ENCODE results near the gene DIP2A. TPM values are rescaled to one million over a fixed set of nuclear protein-coding genes. Genes with fewer than 3 reads are reported as not detected.

The DIP2A gene
- total RNA-seq, 2 experiments from 2014 or later: 61.2 to 66.1 TPM

- intact Hi-C loops (cut with DNase I, micrococcal nuclease): no loop called here
- Mint-ChIP-seq H3K27me3 (no peaks in the 10 kb centered on the region), H3K36me3 (ENCODE audit: low read depth) (peaks cover 65% of the 10 kb centered on the region), H3K4me1 (ENCODE audit: low read depth) (peaks cover 50% of the 10 kb centered on the region), H3K4me3 (no peak overlapping the region), H3K9me3 (no peaks in the 10 kb centered on the region), H3K27ac (peak overlapping the region; percentile 5)
- ChIA-PET CTCF (no interaction called here), POLR2A (no interaction called here)
- Histone ChIP-seq H3K4me3 (ENCODE audit: low read length) (no peak overlapping the region), H3K27me3 (ENCODE audit: control insufficient read depth in 1 of 2, insufficient read depth in 2 of 2, low read length in 2 of 2) (no peaks in the 10 kb centered on the region), H3K9me3 (ENCODE audit: control insufficient read depth in 1 of 2, insufficient read depth in 1 of 2, low read length in 2 of 2) (no peaks in the 10 kb centered on the region), H3K27ac (ENCODE audit: low read depth in 1 of 2, low read length in 2 of 2) (no peak overlapping the region), H3K36me3 (ENCODE audit: insufficient read depth, low read length) (peaks cover 11% of the 10 kb centered on the region), H3K4me1 (ENCODE audit: insufficient read depth, low read length) (peaks cover 11% of the 10 kb centered on the region)
- ATAC-seq (ENCODE audit: poor library complexity) (no peak), DNase-seq (no peak)
- no peak for TF ChIP-seq CTCF (IDR thresholded peaks at IDR 0.05)
Observed at GRCh38 chr21:46475296-46475695, 16.6 kb downstream of the DIP2A start.

GRCh38 chr21:46477765-46478164, 19.1 kb downstream of the DIP2A start:
- intact Hi-C loops (cut with DNase I, micrococcal nuclease): no loop called here
- peaks cover 43% of the 10 kb centered on the region for H3K4me1 Mint-ChIP-seq (ENCODE audit: low read depth)
- DNase-seq (no peak), ATAC-seq (ENCODE audit: poor library complexity) (no peak)
- no peaks in the 10 kb centered on the region for H3K9me3 ChIP-seq (ENCODE audit: control insufficient read depth in 1 of 2, insufficient read depth in 1 of 2, low read length in 2 of 2)
- H3K4me3 ChIP-seq (ENCODE audit: low read length): no peak overlapping the region
- peaks cover 17% of the 10 kb centered on the region for H3K36me3 ChIP-seq (ENCODE audit: insufficient read depth, low read length)
- H3K27ac ChIP-seq (ENCODE audit: low read depth in 1 of 2, low read length in 2 of 2): no peak overlapping the region
- no peaks in the 10 kb centered on the region for H3K27me3 ChIP-seq (ENCODE audit: control insufficient read depth in 1 of 2, insufficient read depth in 2 of 2, low read length in 2 of 2)
- TF ChIP-seq CTCF (IDR thresholded peaks at IDR 0.05): no peak
- H3K4me1 ChIP-seq (ENCODE audit: insufficient read depth, low read length): peaks cover under 1% of the 10 kb centered on the region
- ChIA-PET POLR2A (no interaction called here), CTCF (interaction anchor here (0.9 kb wide), 1 partner anchor 9 kb away, joined by 3 read pairs; no protein-coding TSS in a partner anchor)
- no peak overlapping the region for H3K4me3 Mint-ChIP-seq
- peaks cover 61% of the 10 kb centered on the region for H3K36me3 Mint-ChIP-seq (ENCODE audit: low read depth)
- no peaks in the 10 kb centered on the region for H3K27me3 Mint-ChIP-seq
- no peak overlapping the region for H3K27ac Mint-ChIP-seq
- no peaks in the 10 kb centered on the region for H3K9me3 Mint-ChIP-seq

GRCh38 chr21:46478910-46479309, 20.2 kb downstream of the DIP2A start:
- TF ChIP-seq CTCF (IDR thresholded peaks at IDR 0.05): no peak
- Mint-ChIP-seq H3K4me3 (no peak overlapping the region), H3K36me3 (ENCODE audit: low read depth) (peaks cover 72% of the 10 kb centered on the region), H3K4me1 (ENCODE audit: low read depth) (peaks cover 46% of the 10 kb centered on the region), H3K27me3 (no peaks in the 10 kb centered on the region), H3K27ac (no peak overlapping the region), H3K9me3 (no peaks in the 10 kb centered on the region)
- ATAC-seq (ENCODE audit: poor library complexity): no peak
- no peaks in the 10 kb centered on the region for H3K27me3 ChIP-seq (ENCODE audit: control insufficient read depth in 1 of 2, insufficient read depth in 2 of 2, low read length in 2 of 2)
- no peak overlapping the region for H3K27ac ChIP-seq (ENCODE audit: low read depth in 1 of 2, low read length in 2 of 2)
- no peak overlapping the region for H3K4me3 ChIP-seq (ENCODE audit: low read length)
- no peak for DNase-seq
- ChIA-PET POLR2A (no interaction called here), CTCF (no interaction called here)
- intact Hi-C loops (cut with DNase I, micrococcal nuclease): no loop called here
- H3K9me3 ChIP-seq (ENCODE audit: control insufficient read depth in 1 of 2, insufficient read depth in 1 of 2, low read length in 2 of 2): no peaks in the 10 kb centered on the region
- peaks cover 17% of the 10 kb centered on the region for H3K36me3 ChIP-seq (ENCODE audit: insufficient read depth, low read length)
- peaks cover 8% of the 10 kb centered on the region for H3K4me1 ChIP-seq (ENCODE audit: insufficient read depth, low read length)
